ENCODE data around the gene LTA4H.
"Not testable (repeated sequence)": the region's sequence is repeated elsewhere in the genome, so short reads cannot be mapped to it uniquely, and the experiment has no call there.

The LTA4H gene

DNA sequence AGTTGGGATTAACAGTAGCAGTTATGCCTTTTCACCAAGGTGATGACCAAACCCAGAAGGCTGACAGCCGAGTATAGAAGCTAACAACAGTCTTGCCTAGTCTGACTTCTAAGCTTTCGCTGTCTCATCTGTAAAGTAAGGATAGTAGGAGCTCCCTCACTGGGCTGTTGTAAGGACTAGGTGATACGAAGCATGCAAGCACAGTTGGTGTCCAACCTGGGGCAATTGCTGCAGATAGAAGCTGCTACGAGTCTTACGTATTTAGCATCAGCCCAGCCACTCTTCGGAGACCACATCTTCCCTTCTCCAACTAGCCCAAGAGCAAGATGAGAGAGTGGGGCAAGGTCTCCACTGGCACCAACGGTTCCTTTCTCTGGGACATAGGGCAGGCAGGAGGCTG is 45.3 kb downstream of the LTA4H start:
- DNase-seq (ENCODE audit: low spot score) = no peak

DNA sequence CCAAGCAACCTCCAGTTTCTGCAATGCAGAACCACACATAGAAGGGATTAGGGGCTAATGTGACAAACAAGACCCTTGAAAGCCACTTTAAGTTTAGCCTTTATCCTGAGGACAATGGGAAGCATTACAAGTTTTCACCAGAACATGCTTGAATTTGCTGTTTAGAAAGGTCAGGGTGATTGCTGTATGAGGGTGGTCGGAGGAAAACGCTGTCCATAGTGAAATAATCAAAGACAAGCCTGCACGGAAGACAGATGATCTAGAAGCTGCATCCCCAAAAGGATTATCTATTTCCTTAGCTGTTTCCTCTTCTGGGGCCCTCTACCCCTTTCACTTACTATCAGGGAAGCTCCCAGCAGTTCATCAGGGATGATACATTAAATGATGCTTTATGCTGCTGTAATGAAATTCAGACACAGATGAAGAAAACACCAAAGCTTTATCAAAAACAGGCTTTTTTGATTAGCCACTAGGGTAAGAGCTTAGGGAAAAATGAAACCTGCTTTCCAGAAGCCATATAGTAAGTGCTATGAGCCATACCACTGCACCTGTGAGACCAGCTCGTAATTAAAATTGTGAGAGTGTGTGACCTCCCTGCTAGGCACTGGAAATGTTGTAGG is 45.8 kb downstream of the LTA4H start:
- no peak for DNase-seq (ENCODE audit: low spot score)

DNA sequence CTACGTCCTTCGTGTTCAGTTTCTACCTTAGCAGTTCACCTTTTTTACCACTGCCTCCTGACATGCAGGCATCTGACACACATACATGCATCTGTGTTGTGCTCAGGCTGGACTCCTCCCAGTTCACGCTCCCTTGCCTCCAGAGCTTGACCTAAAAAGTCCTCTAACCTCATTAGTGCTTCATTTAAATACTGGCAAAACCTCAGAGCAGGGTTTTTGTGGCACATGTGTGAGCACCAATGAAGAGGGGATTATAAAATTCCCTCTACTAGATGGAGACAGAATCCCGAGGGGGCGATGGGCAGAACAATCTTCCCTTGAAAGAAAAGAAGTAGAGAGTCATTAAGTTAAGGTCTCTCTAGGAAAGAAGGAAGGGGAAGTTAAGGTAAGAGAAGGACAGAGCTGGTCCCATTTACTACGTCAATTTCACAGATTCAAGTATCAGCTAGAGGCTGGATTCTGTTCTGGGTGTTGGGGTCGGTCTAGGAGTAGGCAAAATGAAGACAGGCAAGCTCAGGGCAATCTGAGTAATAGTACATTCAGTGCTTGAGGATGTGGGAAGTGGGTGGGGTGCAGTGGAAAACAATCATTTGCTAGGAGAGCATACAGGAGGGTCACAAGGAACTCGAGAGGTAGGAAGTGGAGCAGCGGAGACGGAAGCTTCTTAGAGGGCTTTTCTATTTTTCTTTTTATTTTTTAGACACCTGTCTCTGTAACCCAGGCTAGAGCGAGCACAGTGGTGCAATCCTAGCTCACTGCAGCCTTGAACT is 46.7 kb downstream of the LTA4H start:
- no peak for DNase-seq (ENCODE audit: low spot score)

DNA sequence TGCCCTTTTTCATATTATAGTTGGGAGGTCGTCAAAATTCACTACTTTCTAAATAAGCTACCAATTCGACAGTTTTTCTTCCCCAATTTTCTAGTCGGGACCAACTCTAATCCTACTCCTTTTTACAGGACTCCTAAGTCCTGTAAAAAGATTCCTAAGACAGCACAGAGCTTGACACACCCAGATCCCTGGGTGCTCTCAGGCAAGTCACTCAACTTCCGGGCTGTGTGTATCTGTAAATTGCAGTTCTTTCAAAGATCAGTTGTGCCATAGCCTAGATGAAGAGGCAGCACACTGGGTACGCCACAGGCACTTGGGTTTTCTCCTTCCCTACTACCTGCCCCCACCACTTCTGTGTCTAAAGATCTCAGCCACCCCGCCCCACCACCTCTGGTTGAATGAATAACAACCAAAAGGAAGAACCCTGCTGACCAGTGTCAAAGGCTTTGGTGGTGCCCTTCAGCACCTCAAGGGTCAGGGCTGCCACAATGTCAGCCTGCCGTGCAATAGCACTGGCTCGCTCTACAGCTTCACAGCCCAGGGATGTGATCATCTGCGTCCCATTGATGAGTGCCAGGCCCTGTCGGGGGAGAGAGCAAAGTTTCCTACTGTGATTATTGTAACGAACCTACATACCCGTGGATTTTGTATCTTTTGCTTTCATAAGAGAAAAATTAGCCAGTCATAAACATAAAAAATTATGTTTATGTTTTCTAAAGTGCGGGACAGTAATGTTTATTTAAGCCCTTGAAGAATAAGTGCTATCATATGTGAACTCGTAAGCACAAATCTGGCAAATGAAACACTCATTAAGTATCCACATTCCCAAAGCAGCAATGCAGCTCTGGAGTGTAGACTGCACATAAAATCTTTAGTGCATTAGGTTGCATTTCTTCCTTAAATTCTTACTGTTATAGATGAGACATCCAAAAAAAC is 48.5 kb downstream of the LTA4H start:
- DNase-seq (ENCODE audit: low spot score) = no peak

DNA sequence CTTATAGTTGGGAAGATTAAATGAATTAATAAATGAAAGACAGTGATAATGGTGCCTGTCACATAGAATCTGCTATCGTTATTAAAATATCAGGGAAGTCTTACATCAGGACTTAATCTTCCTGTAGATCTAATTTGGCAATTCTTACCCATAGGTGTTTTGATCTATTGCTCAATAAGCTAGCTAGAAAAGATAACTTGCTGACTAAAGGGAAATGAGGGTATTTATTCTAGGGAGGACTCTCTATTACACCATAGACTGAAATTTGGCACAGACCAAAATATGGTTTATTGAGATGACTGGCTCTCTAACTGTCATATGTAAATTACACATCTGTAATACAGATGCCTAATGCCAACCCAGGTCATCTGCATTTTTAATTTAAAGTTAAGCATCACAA is 50.7 kb downstream of the LTA4H start:
- DNase-seq (ENCODE audit: low spot score) = no peak

DNA sequence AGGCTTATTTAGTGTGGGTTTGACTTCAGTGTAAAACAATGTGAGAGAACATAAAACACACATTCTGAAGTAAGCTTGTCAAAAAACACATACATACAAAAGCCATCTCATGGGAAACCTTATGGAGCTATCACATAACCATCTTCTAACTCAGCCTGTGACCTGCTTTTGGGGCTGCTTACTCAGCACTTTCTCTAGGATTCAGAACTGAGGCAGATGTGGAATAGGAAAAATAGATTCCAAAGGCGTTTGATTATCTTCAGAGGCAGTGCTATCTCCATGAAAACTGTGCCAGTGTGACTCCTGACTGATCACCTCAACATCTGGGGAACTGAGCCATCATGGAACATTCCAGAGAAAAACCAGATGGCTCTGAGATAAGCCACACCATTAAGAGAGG is 52.8 kb downstream of the LTA4H start:
- DNase-seq (ENCODE audit: low spot score) = no peak

DNA sequence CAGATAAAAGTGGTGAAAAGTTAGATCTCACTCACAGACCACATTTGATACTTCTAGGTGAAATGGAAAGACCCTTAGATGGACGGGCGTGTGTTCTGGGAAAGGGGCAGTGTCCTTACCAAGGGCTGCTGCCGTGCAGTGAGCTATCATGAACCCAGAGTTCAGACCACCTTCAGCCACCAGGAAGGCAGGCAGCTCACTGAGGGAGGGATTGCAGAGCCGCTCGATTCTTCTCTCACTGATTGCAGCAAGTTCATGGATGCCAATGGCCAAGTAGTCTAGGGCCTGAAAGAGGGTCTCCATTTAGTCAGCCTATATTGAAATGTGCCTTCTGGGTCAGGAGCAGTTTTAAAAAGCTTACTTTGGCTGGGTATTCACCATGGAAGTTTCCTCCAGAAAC is 55.0 kb downstream of the LTA4H start:
- no peak for DNase-seq (ENCODE audit: low spot score)

DNA sequence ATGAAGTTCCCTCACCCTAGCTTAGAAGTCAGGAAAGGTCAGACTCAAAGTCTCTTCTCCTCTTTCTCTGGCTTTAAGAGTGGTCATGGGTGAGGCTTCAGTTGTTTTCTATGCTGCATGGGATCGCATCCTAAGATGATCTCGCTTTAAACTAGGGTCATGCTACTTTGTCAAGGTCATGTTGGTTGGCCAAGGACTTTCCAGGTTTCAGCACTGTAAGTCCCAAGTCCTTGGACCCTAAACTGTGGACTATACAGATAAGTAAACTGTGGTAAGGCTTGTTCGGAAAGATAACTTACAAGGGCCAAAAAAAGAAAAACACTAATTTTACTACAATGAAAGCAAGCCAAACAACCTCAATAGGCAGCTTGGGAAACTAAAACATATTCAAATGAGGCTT is 56.6 kb downstream of the LTA4H start:
- no peak for DNase-seq (ENCODE audit: low spot score)

DNA sequence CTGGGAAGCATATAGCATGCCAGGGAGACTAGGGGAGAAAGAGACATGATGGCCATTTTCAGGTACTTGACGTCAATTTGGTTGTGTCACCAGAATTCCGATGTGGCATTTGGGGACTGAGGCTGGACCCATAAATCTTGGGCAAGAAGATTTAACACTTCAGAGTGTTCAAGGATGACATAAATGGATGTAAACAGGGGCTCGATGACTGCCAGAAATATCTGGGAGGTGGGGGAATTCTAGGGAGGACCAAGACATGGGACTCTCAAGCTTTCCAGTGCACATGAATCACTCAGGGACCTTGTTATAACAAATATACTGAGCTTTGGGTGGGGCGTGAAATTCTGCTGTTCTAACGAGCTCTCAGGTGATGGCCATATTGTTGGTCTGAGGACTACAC is 57.0 kb downstream of the LTA4H start:
- DNase-seq (ENCODE audit: low spot score) = no peak

DNA sequence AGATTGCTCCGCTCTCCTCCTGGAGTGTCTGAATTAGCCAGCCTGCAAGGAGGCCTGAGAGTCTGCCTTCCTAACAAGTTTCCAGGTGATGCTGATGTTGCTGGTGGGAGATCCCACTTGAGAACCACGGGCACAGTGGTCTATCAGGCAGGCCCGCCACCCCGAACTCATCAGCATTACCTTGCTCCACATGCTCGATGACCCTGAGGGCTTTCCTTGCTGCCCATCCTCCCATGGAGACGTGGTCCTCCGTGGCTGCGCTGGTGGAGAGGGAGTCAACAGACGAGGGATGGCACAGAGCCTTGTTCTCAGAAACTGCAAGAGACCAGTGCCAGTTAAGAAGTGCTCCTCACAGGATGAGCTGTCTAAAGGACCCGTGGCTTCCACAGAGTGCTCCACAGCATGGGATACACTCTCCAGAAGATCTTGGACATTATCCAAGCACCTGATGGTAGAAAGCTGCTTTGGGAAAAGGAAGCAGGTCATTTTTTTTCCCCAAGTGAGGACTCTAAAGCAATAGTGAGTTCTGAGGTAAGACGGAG is 57.6 kb downstream of the LTA4H start:
- DNase-seq (ENCODE audit: low spot score) = no peak

DNA sequence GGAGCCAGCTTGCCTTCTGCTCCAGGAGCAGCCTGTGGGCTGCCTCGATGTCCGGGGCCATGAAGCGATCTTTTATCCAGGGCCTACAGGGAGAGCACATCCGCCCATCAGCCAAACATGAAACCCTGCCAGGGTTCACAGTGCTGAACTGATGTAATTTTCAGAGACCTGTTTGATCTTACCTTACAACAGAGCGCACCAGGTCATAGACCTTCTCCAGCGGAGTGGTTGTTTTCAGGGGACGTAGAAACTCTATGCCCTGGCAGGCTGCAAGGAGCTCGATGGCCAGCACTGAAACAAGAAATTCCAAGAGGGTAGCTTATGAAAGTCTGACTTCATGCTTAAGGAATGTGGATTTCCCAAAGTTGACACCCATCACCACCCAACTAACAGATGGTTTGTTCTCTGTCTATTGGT is 59.0 kb downstream of the LTA4H start:
- DNase-seq (ENCODE audit: low spot score) = no peak

DNA sequence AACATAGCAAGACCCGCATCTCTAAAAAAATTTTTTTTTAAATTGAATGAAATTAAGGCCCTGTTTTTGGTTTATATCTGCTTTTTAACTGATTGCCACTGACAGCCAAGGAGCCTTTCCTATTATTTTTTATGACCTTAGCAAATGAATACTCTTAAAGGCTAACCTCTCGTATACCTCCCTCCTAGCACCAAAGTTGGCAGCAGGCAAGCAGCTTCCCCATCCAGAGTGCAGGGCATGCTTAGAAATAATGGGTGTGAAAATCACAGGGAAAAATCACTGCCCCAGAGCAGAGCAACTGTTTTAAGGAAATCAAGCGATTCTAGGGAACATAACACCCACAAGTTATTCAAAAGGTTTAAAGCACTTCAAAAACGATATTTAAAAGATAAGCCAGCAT is 59.9 kb downstream of the LTA4H start:
- DNase-seq (ENCODE audit: low spot score) = no peak

DNA sequence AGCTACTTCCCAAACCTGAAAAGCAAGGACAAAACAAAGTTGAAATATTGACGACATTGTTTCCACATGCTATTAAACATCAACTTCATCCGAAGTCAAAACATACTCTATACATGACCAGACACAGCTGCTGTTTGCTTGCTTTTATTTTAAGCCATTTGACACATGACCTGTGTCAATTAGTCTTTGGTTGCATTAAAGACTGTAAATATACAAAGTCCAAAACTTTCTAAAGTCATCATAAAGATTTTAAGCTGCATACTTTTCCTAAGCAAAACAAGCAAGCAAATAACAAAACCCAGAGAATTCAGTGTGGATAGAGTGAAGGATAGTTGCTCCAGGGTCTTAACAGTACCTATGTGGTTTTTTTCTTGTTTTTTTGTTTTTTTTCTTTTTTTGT is 61.0 kb downstream of the LTA4H start:
- DNase-seq (ENCODE audit: low spot score) = no peak

DNA sequence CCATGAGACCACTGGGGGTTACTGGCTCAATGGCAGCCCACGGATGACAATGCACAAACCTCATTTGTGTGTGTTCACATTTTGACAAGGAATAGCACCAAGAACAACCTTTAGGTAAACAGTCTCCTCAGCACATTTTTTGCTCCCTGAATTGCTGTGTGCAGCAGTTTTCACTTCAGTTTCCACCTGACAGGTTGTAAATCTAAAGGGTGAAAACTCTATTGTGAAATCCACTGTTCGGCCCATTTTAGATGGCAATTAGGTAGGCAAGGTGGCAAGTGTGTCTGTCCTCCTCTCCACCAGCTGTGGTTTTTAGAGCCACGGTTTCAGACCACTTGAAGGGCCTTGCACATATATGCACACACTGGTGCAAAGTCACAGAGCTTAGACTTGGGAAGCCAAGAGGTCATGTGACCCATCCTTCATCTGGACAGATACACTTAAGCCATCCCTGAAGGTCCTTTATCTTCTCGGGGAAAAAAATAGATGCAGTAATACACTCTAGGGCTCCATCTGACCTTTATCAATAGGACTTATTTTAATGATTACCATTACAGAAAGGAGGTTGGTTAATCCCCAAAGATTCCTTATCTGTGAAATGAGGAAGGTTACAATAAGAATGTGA is 62.4 kb downstream of the LTA4H start:
- no peak for DNase-seq (ENCODE audit: low spot score)

DNA sequence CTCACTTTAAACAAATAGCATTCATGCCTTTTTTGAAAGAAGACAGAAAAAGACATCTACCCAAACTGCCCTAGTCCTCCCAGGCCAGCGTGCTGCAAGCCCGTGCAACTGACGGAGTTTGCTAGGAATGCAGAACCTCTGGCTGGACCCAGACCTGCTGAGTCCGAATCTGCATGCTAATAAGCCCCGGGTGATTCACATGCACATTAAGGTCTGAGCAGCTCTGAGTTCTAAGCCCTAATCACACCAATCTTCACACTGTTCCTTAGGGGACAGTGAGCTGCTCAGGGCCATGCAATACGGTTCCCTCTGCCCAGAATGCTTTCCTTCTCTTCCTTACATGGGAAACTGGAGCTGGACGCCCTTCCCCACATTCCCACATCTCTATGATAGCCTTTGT is 64.5 kb downstream of the LTA4H start:
- no peak for DNase-seq (ENCODE audit: low spot score)

DNA sequence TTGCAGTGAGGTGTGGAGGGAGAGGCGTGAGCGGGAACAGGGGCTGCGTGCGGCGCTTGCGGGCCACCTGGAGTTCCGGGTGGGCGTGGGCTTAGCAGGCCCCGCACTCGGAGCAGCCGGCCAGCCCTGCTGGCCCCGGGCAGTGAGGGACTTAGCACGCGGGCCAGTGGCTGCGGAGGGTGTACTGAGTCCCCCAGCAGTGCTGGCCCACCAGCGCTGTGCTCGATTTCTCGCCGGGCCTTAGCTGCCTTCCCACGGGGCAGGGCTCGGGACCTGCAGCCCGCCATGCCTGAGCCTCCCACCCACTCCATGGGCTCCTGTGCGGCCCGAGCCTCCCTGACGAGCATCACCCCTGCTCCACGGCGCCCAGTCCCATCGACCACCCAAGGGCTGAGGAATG is 66.3 kb downstream of the LTA4H start:
- DNase-seq (ENCODE audit: low spot score) = not testable (repeated sequence)

DNA sequence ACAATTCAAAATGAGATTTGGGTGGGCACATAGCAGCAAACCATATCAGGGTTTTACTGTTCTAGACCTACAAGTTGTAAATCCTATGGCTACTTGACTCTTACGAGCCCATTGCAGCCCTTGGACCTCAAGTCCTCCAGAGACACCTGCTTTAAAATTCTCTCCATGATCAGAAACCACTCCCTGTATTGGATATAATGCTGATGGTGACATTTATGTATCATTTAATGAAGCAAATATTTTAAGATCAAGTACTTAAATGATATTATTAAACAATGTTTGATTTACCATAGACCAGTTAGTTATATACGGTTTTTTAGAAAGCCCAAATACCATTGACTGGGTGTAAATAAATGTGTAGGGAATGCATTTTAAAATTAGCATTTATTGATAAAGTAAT is 68.1 kb downstream of the LTA4H start:
- DNase-seq (ENCODE audit: low spot score) = no peak

DNA sequence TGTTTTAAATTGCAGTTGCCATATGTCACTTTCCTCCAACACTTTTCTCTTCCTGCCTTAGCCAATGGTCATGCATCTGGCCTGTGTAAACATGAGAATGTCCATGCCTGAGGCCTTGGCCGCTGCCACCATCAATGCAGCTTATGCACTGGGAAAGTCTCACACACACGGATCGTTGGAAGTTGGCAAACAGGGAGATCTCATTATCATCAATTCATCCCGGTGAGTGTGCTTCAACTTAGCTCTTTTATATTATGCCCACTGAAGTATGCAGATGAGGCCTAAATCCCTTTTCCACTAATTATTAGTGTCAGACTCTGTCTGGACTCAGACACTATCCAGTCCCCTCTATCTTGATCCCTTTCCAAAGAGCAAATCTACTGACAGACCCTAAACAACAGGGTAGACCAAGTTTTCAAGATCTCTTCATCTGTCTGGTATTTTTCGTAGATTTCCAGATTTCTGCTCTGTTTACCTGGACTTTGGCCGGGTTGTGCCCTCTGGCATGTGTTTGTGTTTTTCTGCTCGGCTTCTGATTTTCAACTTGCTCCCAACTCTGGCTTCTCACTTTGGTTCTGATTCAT is 69.0 kb downstream of the LTA4H start:
- DNase-seq (ENCODE audit: low spot score) = no peak

DNA sequence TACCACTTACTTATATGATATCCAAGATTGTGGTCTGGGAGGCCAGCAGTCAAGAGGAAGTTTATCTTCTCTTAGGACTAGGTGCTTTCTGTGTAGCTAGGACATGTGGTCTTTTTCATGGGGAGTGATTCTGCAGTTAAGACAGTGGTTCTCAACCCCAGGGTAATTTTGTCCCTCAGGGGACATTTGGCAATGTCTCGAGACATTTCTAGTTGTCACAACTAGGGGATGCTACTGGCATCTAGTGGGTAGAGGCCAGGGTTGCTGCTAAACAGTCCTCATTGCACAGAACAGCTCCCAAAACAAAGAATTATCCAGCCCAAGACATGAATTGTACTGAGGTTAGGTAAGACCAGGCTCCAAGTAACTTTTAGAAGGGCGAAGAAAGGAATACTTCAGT is 72.3 kb downstream of the LTA4H start:
- no peak for DNase-seq (ENCODE audit: low spot score)

DNA sequence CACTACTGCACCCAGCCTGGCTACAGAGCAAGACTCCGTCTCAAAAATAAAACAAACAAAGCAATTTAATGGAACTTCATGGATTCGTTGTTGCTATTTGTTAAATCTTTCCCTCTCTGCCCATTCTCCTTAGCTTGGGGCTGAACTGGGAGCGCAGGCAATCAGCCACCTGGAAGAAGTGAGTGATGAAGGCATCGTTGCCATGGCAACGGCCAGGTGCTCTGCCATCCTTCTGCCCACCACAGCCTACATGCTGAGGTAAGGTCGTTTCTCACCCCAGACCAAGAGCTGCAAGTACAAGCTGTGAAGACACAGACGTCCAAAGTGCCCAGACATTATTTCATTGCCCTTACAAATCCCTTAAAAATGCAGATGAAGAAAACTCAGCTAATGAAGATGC is 73.2 kb downstream of the LTA4H start:
- no peak for DNase-seq (ENCODE audit: low spot score)

DNA sequence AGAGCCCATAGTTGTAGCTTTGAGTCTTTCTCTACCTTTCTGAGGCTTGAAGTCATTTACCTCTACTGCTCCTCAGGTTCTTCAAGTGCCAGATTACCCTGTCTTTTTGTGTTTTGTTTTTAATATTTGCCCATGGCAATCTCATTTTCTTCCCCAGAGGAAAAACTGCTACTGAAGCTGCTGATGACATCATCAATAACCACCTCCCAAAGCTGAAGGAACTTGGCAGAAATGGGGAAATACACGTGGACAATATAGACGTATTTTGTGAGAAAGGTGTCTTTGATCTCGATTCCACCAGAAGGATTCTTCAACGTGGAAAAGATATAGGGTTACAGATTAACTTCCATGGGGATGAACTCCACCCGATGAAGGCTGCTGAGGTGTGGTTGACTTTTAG is 75.1 kb downstream of the LTA4H start:
- DNase-seq (ENCODE audit: low spot score) = no peak

DNA sequence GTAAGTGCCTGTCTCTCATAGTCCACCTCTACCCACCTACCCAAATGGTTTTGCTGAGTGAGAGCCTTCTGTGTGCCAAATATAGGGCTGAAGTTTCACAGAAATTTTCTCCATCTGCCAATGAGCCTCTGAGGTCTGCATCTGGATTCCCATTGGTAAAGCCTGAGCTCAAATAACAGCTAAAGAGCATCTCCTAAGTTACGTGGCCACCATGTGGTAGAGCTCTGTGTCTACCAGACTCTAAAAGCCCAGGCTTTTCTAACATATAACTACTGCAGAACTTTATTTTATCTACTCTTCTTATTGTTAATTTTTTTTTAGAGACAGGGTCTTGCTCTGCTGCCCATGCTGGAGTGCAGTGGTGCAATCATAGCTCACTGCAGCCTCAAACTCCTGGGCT is 76.3 kb downstream of the LTA4H start:
- no peak for DNase-seq (ENCODE audit: low spot score)
